ENCODE measurements around the gene ABCB6.

Gene ABCB6

GRCh38 chr2:219184121-219184520, 34.6 kb downstream of the ABCB6 start:
- no peak for DNase-seq (ENCODE audit: low read depth)

DNA sequence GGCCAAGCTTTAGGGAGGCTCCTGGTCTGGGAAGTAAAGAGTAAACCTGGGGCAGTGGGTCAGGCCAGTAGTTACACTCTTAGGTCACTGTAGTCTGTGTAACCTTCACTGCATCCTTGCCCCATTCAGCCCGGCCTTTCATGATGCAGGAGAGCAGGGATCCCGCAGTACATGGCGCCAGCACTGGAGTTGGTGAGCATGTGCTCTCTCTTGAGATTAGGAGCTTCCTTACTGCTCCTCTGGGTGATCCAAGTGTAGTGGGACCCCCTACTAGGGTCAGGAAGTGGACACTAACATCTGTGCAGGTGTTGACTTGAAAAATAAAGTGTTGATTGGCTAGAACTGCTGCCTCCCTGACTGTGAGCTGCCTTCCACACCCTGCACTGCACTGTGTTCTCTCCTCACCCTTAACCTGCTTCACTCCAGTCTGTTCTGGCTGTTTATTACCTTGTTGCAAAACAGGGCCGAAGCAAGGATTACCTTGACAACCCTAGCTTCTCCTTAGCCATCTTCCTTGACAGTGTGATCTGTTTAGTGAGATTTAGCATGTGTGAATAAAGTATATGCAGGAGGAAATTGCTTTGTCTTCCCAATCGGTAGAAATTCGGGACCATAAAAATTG, 35.5 kb downstream of the ABCB6 start:
- DNase-seq (ENCODE audit: low read depth), result no peak

DNA sequence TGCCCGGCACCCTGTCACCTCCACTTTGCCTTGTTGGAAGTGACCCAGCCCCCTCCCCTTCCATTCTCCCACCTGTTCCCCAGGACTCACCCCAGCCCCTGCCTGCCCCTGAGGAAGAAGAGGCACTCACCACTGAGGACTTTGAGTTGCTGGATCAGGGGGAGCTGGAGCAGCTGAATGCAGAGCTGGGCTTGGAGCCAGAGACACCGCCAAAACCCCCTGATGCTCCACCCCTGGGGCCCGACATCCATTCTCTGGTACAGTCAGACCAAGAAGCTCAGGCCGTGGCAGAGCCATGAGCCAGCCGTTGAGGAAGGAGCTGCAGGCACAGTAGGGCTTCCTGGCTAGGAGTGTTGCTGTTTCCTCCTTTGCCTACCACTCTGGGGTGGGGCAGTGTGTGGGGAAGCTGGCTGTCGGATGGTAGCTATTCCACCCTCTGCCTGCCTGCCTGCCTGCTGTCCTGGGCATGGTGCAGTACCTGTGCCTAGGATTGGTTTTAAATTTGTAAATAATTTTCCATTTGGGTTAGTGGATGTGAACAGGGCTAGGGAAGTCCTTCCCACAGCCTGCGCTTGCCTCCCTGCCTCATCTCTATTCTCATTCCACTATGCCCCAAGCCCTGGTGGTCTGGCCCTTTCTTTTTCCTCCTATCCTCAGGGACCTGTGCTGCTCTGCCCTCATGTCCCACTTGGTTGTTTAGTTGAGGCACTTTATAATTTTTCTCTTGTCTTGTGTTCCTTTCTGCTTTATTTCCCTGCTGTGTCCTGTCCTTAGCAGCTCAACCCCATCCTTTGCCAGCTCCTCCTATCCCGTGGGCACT, 36.2 kb downstream of the ABCB6 start:
- DNase-seq (ENCODE audit: low read depth), result no peak

GRCh38 chr2:219181531-219181930, 37.2 kb downstream of the ABCB6 start:
- no peak for DNase-seq (ENCODE audit: low read depth)

DNA sequence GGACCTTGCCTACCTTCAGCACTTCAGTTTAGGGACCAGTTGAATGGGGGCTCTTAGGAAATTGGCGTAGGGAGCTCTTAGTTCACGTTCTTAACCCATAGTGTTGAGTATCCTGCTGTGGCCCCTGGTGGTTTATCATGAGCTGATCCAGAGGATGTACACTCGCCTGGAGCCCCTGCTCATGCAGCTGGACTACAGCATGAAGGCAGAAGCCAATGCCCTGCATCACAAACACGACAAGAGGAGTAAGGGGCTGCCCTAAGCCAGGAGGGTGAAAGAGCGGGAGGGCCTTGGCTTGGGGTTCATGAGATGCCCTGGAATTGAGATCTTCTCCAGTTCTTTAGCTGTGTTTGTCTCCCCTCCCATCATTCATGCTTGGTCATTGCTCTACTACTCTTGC, 37.8 kb downstream of the ABCB6 start:
- DNase-seq (ENCODE audit: low read depth), result no peak

DNA sequence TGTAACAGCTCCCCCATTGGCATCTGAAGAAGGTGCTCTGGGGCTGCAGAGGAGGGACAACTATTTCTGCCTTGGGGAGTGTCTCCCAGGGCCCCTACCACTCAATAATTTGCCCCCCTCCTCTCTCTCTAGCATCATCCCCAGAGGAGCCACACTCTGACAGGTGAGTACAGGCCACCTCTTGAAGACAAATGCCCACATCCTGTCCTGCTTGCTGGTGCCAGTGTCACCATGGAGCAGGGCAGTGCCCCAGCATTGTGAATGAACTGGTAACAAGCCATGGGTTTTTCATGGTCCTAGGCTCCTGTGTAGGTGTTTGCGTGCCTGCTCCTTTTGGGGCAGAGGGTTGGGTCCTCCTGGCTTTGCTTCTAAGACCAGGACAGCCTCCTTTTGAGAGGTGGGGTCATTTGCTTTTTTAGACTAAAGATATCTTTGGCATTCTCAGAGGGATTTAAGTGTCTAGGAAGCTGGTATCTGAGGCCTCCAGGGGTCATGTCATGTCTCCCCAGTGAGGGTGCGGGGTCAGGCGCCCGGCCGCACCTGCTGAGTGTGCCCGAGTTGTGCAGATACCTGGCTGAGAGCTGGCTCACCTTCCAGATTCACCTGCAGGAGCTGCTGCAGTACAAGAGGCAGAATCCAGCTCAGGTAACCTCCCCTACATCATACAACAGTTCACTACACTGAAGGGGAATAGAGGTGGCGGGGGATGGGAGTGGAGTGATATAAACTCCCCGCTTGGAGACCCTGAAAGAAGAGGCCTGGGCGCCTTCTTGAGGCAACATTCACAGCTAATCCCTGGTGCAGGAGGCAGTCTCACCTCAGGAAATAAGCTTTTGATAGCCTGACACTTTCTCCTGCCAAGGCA, 38.9 kb downstream of the ABCB6 start:
- DNase-seq (ENCODE audit: low read depth), result no peak

- no peak for DNase-seq (ENCODE audit: low read depth)
These were observed 40.2 kb downstream of the ABCB6 start for GRCh38 chr2:219178377-219179175.

GRCh38 chr2:219177552-219178376, 41.0 kb downstream of the ABCB6 start, which contains the start of gene RETREG2:
TSS of gene RETREG2 (plus strand) at chr2:219178275. CDS start at chr2:219178353, 78 bp downstream.
- peak; percentile 76 for DNase-seq (ENCODE audit: low read depth)

- DNase-seq (ENCODE audit: low read depth), result peak; percentile 88
These were observed 41.8 kb downstream of the ABCB6 start, which contains the start of gene CNPPD1 for GRCh38 chr2:219176818-219177551. TSS of gene CNPPD1 (minus strand) at chr2:219176925. CDS start at chr2:219176828, 97 bp downstream.

DNA sequence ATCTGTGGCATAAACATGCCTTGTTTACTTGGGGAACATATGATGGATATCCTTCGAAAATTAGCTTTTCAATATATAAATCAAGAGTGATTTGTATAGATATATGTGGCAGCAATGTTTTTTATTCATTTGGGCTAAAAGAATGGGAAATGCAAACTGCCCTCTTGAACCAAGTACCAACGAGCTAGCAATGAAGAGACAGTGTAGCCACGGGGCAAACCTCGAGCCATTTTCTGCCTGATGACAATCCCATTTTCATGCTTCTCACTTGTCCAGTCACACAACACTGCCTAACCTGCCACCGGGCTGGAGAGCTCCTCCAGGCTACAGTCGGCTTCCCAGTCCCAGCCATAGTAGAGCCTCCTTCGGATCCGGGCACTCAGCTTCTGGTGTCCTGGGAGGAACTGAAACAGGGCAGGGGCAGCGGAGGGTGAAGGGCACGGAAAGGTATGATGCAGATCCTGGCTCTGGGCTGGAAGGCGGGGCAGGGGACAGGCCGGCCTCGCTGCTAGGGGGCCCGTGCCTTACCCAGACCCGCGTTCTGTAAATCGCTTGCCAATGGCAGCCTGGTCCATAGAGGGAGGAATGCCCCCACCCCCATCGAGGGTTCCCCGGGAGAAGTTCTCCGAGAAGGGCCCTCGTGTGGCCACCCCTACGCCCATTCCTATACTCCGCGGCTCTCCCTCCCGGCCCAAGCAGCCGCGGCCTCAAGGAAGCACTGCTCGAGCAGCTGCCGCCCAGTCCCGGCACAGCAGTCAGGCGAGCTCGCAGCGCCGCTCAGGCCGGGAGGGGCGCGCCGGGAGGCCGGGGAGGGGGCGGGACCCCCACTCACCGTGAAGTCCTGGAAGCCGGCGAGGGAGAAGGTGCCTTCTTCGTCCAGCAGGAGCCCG, 42.6 kb downstream of the ABCB6 start:
- DNase-seq (ENCODE audit: low read depth), result no peak

DNA sequence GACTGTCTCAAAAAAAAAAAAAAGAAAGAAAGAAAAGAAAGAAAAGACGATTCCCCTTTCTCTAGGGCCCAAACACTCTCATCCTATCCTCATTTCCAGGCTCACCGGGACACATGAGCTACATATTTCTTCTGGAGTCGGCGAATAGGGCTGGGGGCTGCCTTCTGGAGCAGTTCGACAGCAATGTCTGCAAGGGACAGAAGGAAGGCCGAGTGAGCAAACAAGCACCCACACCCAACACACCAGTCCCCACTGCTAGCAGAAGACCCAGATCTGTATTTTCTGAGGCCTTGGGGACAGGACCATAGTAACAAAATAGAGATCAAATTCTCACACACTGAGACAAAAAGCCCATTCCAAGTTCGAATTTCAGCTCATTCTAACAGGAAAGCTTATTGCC, 43.3 kb downstream of the ABCB6 start:
- DNase-seq (ENCODE audit: low read depth), result no peak

DNA sequence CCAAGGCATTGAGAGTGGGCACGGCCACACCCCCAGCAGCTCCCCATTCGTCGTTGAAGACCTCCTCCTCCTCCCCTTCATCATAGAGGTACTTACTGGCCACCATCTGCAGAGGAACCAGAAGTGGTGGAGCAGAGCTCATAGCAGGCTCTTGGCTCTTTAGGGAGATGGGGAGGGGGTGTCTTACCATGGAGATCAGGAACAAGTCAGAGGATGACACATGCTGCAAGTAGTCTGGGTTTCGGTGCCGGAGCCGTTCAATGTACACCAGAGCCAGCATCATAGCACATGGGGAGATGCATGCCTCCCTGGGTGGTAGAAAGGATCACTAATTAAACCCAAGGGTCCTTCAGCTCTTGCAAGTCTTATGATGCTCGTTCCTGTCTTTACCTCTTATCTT, 44.0 kb downstream of the ABCB6 start:
- DNase-seq (ENCODE audit: low read depth), result no peak

DNA sequence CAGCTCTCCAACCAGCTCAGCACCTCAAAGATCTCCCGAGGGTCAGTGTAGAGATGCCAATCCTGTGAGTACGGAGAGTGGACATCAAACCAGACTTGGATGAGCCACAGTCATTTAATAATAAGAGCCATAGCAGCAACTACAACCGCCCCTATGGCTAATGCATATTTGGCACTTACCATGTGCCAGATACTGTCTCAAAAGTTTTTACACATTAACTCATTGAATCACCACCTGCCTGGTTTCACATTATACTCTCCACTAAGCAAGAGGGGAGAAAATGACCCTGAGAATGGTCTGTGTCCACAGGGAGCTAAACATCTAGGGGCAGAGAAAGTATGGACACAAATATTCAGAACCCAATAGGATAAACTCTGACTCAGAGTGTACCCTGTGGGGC, 44.6 kb downstream of the ABCB6 start:
- no peak for DNase-seq (ENCODE audit: low read depth)

- no peak for DNase-seq (ENCODE audit: low read depth)
These were observed 45.6 kb downstream of the ABCB6 start for GRCh38 chr2:219173176-219173575.

DNA sequence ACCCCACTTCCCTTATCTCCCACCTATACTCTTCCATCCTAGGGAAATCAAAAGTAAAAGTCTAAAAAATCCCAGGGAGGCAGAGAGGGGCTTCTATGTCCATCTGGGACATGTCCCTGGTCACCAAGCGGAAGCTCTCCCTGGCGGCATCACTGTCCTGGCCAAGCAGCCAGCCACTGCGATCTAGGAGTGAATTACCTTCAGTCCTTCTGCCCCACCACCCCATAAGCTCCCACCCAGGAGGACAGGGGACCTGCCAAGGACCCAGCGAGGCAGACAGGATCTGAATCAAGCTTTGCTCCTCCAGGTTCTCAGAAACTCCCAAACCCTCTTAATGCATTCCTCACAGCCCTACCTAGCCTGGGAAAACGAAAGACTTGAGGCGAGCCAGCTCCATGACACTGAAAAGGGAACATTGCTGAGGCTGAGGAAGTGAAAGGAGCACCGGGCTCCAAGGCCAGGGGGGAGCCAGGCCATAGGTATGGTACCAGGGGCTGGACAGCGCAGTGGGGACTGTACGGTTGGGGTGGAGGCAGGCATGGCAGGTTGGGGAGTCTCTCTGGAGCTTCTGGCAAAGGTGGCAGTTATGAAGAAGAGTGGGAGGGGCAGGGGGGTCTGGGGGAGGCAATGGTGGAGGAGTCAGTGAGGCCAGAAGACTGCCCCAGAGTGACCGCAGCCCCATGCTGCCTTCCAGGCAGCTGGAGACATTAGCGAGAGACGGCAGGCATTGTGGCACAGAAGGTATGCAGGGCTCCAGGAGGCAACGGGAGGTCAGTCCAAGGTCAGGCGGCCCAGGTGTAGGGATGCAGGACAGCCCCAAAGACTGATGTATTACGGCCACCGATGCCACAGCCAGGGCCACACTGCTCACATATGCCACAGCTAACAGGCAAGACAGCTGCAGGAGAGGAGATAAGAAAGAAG, 46.3 kb downstream of the ABCB6 start:
- DNase-seq (ENCODE audit: low read depth), result no peak

DNA sequence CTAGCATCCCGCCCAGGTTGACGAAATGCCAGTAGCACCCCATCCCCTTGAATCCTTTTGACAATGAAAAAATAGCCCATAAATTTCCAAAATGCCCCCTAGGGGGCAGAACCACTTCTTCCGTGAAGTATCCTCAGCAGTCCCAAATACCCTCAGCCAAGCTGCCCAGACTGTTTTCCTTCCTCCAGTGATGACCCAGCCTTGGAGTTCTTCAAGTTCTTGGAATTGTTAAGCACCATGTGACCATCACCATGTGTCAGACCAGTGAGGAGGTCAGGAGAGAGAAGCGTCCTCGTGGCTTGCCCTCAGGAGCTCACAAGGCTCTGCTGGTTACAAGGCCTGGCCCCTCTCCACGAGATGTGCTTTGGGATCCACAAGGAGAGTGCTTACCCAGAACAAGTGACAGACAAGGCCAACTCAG, 47.5 kb downstream of the ABCB6 start:
- no peak for DNase-seq (ENCODE audit: low read depth)

DNA sequence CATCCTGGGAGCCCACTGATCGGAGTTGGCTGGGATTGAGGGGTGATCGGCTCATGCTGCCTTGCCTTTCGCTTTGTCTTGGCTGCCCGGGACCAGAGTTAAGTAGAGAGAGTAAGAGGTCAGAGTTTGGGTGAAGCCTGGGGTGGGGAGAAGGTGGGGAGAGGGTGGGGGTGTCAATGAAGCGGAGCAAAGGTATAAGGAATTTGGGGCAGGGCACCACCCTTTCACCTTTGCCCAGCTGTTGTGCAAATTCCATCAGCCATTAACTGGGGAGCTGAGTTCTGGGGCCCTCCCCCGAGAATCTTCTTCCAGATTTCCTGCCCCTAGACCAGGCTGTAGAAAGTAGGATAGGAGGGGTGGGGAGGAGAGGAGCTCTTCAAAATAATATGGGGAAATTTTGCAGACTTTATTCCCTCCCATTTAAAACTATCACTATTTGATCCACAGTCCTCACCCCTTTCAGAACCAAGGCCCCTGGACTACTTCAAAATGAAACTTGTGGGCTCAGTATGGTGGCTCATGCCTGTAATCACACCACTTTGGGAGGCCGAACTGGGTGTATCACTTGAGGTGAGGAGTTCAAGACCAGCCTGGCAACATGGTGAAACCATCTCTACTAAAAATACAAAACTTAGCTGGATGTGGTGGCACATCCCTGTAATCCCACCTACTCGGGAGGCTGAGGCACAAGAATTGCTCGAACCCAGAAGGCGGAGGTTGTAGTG, 48.7 kb downstream of the ABCB6 start, which contains the start of gene SLC23A3:
Gene SLC23A3 (minus strand): TSS at position 100 of the 725 bp plus-strand sequence. CDS start 45 bp downstream, at position 55.
- DNase-seq (ENCODE audit: low read depth), result no peak

All from activated T-cell treated with anti-CD3 and anti-CD28 coated beads for 48 hours (primary cell).